GM12878 (cell line): ENCODE measurements around the gene GEMIN7. TPM values are rescaled to one million over a fixed set of nuclear protein-coding genes. Genes with fewer than 3 reads are reported as not detected.
A peak's percentile ranks its signal among the peaks of the same experiment; 100 is the strongest.

ENCODE experiments used
- HDAC2 ChIP-seq: fragments of 200-600 bp; sonication (generic); IDR thresholded peaks from 2 replicates; pipeline ENCODE4 v1.6.1; 2017
- MXI1 ChIP-seq: fragments of 150-350 bp; IDR thresholded peaks from 2 replicates; pipeline ENCODE4 v1.6.1; 2011; ENCODE audit warnings: low read depth, mild to moderate bottlenecking, inconsistent platforms, low read length, improper control_type of control experiment
- MYC ChIP-seq: IDR thresholded peaks from 2 replicates; pipeline ENCODE4 v1.6.1; 2011; ENCODE audit warnings: mild to moderate bottlenecking, low read length, moderate library complexity, inconsistent platforms; ENCODE audit not compliant: insufficient read depth, insufficient replicate concordance, insufficient read length, severe bottlenecking
- SUZ12 ChIP-seq: fragments of 200-600 bp; sonication (generic); IDR thresholded peaks from one replicate; pipeline ENCODE4 v1.6.1; 2018; ENCODE audit warnings: antibody characterized with exemption, mild to moderate bottlenecking; ENCODE audit not compliant: unreplicated experiment
- TAF1 ChIP-seq: IDR thresholded peaks from 2 replicates; pipeline ENCODE4 v1.6.1; 2011; ENCODE audit warnings: mild to moderate bottlenecking, low read depth, low read length, borderline replicate concordance
- ZBED1 ChIP-seq: IDR thresholded peaks from 2 replicates; pipeline ENCODE4 v1.6.1; 2016; ENCODE audit warnings: borderline replicate concordance
- ZNF207 ChIP-seq: fragments of 450-650 bp; IDR thresholded peaks from 2 replicates; pipeline ENCODE4 v1.6.1; 2014; ENCODE audit warnings: antibody characterized with exemption, mild to moderate bottlenecking, borderline replicate concordance
- ZNF274 ChIP-seq: IDR thresholded peaks from one replicate; pipeline ENCODE4 v1.8.0; 2011; ENCODE audit not compliant: insufficient read length, insufficient read depth
- ZNF622 ChIP-seq: fragments of 450-650 bp; IDR thresholded peaks from 2 replicates; pipeline ENCODE4 v1.6.1; 2017; ENCODE audit warnings: mild to moderate bottlenecking, inconsistent platforms
- polyA plus RNA-seq, 11 experiments: library from polyadenylated mRNA; depleted of rRNA in 4 of 11; unstranded in 6 of 11; stranded (reverse) in 5 of 11; fragments of >200 nt; fragmentation: Nextera tagmentation in 4 of 11; fragmentation: Illumina TruSeq in 1 of 11; extraction: Ambion mirVana in 4 of 11; extraction: Trizol in 1 of 11; gene quantifications; 1 replicate in 1 of 11; 2 replicates in 10 of 11; pipeline versions ENCODE4 v1.2.1 to v1.2.3, GENCODE V29; 2011 to 2016; ENCODE audit warnings: inconsistent platforms in 2 of 11, missing spikeins in 2 of 11, low read depth in 1 of 11
- total RNA-seq, 4 experiments: library from RNA; depleted of rRNA in 3 of 4; stranded (reverse); fragments of >200 nt in 3 of 4; fragmentation: Illumina TruSeq in 1 of 4; extraction: Trizol in 1 of 4; gene quantifications; 2 replicates each; pipeline versions ENCODE4 v1.2.1 to v1.2.3, GENCODE V29; 2013 to 2021
- TF ChIP-seq, protein P1 (sequence below): fragments of 450-650 bp; IDR thresholded peaks from 2 replicates; pipeline ENCODE4 v1.6.1; 2016; ENCODE audit warnings: mild to moderate bottlenecking, moderate library complexity, borderline replicate concordance
- TF ChIP-seq, protein P2 (sequence below): fragments of 450-650 bp; formaldehyde crosslinking; IDR thresholded peaks from 2 replicates; pipeline ENCODE4 v1.4.0; 2022; ENCODE audit warnings: mild to moderate bottlenecking, moderate library complexity
- TF ChIP-seq, protein P3 (sequence below): fragments of 450-650 bp; formaldehyde crosslinking; IDR thresholded peaks from 2 replicates; pipeline ENCODE4 v1.5.0; 2022; ENCODE audit warnings: mild to moderate bottlenecking, missing genetic modification characterization

GEMIN7 gene
- total and polyA plus RNA-seq, 10 of the 15 experiments (the other 5 are each of a cell fraction or from before 2014, with no cell fraction given) = 21.1 to 76.7 (median 44.9) TPM

DNA sequence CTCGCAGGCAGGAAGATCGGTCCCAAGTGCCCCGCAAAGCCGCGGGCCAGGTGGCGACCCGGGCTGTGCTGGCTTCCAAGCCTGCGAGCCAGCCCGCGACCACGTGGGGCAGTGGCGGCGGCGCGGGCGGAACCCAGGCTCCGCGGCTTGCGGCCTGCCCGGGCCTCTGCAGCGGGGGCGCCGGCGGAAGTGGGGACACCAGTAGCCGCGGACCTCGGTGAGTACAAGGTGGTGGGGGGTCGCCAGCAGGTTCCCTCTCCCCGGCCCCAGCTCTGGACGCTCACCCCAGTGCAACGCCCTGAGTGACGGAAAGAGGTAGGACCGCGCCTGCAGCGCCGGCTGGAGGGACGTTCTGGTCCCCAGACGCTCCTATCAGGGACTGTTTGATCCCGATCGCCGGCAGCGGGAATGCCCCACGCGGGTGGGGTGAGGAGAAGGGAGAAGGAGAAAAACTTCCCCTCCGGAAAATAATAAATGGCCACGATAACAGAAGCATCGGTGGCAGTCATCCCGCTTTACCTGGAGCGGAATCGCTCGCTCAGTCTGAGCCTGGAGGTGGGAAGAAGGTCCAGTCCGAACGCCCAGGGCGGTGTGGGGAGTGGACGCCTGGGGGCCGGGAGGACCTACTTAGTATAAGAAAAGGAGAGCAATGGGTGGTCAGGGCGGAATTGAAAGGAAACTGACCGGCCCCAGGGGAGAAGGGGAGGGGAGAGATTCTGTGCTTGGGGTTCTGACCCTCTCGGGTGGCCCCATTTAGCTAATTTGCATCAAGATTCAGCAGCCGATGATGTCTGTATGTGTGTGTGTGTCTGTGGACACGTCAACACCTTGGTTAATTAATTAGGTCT lies at the start of gene GEMIN7 (continued):
- TF ChIP-seq, protein P1, sequence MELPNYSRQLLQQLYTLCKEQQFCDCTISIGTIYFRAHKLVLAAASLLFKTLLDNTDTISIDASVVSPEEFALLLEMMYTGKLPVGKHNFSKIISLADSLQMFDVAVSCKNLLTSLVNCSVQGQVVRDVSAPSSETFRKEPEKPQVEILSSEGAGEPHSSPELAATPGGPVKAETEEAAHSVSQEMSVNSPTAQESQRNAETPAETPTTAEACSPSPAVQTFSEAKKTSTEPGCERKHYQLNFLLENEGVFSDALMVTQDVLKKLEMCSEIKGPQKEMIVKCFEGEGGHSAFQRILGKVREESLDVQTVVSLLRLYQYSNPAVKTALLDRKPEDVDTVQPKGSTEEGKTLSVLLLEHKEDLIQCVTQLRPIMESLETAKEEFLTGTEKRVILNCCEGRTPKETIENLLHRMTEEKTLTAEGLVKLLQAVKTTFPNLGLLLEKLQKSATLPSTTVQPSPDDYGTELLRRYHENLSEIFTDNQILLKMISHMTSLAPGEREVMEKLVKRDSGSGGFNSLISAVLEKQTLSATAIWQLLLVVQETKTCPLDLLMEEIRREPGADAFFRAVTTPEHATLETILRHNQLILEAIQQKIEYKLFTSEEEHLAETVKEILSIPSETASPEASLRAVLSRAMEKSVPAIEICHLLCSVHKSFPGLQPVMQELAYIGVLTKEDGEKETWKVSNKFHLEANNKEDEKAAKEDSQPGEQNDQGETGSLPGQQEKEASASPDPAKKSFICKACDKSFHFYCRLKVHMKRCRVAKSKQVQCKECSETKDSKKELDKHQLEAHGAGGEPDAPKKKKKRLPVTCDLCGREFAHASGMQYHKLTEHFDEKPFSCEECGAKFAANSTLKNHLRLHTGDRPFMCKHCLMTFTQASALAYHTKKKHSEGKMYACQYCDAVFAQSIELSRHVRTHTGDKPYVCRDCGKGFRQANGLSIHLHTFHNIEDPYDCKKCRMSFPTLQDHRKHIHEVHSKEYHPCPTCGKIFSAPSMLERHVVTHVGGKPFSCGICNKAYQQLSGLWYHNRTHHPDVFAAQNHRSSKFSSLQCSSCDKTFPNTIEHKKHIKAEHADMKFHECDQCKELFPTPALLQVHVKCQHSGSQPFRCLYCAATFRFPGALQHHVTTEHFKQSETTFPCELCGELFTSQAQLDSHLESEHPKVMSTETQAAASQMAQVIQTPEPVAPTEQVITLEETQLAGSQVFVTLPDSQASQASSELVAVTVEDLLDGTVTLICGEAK = peak; percentile 94
- peak; percentile 96 for TF ChIP-seq TAF1
- TF ChIP-seq, protein P2, sequence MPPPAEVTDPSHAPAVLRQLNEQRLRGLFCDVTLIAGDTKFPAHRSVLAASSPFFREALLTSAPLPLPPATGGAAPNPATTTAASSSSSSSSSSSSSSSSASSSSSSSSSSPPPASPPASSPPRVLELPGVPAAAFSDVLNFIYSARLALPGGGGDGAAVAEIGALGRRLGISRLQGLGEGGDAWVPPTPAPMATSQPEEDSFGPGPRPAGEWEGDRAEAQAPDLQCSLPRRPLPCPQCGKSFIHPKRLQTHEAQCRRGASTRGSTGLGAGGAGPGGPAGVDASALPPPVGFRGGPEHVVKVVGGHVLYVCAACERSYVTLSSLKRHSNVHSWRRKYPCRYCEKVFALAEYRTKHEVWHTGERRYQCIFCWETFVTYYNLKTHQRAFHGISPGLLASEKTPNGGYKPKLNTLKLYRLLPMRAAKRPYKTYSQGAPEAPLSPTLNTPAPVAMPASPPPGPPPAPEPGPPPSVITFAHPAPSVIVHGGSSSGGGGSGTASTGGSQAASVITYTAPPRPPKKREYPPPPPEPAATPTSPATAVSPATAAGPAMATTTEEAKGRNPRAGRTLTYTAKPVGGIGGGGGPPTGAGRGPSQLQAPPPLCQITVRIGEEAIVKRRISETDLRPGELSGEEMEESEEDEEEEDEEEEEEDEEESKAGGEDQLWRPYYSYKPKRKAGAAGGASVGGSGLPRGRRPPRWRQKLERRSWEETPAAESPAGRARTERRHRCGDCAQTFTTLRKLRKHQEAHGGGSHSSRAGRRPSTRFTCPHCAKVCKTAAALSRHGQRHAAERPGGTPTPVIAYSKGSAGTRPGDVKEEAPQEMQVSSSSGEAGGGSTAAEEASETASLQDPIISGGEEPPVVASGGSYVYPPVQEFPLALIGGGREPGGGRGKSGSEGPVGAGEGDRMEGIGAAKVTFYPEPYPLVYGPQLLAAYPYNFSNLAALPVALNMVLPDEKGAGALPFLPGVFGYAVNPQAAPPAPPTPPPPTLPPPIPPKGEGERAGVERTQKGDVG (CRISPR knock-in tag) = no peak
- TF ChIP-seq ZNF274 = no peak
- peak; percentile 99 for TF ChIP-seq MYC
- TF ChIP-seq ZBED1 = no peak
- TF ChIP-seq ZNF207 = peak; percentile 99
- TF ChIP-seq HDAC2 = no peak
- TF ChIP-seq MXI1 = peak; percentile 87
- TF ChIP-seq, protein P3, sequence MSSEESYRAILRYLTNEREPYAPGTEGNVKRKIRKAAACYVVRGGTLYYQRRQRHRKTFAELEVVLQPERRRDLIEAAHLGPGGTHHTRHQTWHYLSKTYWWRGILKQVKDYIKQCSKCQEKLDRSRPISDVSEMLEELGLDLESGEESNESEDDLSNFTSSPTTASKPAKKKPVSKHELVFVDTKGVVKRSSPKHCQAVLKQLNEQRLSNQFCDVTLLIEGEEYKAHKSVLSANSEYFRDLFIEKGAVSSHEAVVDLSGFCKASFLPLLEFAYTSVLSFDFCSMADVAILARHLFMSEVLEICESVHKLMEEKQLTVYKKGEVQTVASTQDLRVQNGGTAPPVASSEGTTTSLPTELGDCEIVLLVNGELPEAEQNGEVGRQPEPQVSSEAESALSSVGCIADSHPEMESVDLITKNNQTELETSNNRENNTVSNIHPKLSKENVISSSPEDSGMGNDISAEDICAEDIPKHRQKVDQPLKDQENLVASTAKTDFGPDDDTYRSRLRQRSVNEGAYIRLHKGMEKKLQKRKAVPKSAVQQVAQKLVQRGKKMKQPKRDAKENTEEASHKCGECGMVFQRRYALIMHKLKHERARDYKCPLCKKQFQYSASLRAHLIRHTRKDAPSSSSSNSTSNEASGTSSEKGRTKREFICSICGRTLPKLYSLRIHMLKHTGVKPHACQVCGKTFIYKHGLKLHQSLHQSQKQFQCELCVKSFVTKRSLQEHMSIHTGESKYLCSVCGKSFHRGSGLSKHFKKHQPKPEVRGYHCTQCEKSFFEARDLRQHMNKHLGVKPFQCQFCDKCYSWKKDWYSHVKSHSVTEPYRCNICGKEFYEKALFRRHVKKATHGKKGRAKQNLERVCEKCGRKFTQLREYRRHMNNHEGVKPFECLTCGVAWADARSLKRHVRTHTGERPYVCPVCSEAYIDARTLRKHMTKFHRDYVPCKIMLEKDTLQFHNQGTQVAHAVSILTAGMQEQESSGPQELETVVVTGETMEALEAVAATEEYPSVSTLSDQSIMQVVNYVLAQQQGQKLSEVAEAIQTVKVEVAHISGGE (CRISPR knock-in tag) = peak; percentile 99
- TF ChIP-seq SUZ12 = no peak
- TF ChIP-seq ZNF622 = no peak
